ENCODE data around the gene ZNF438.

Gene ZNF438

GRCh38 chr10:31073996-31074721 lies 42.5 kb upstream of the ZNF438 start:
- H3K4me3 ChIP-seq (ENCODE audit: low read depth, low read length), result no peak overlapping the region
- no peak for TF ChIP-seq MYC (IDR thresholded peaks at IDR 0.05; ENCODE audit: low read depth, low read length)
- TF ChIP-seq CTCF (IDR thresholded peaks at IDR 0.05; ENCODE audit: low read depth, low read length), result no peak
- no peak for TF ChIP-seq MAX (IDR thresholded peaks at IDR 0.05; ENCODE audit: low read depth, low read length)
- no peak for TF ChIP-seq POLR2A (IDR thresholded peaks at IDR 0.05; ENCODE audit: extremely low read depth, insufficient read length)
- no peak for DNase-seq (ENCODE audit: low read depth)

GRCh38 chr10:31073211-31073610 lies 41.5 kb upstream of the ZNF438 start:
- H3K4me3 ChIP-seq (ENCODE audit: low read depth, low read length), result no peak overlapping the region
- TF ChIP-seq POLR2A (IDR thresholded peaks at IDR 0.05; ENCODE audit: extremely low read depth, insufficient read length) (no peak), MAX (IDR thresholded peaks at IDR 0.05; ENCODE audit: low read depth, low read length) (no peak), CTCF (IDR thresholded peaks at IDR 0.05; ENCODE audit: low read depth, low read length) (no peak), MYC (IDR thresholded peaks at IDR 0.05; ENCODE audit: low read depth, low read length) (no peak)
- DNase-seq (ENCODE audit: low read depth), result no peak

GRCh38 chr10:31072451-31072850 lies 40.8 kb upstream of the ZNF438 start:
- no peak for DNase-seq (ENCODE audit: low read depth)
- H3K4me3 ChIP-seq (ENCODE audit: low read depth, low read length), result no peak overlapping the region
- no peak for TF ChIP-seq POLR2A (IDR thresholded peaks at IDR 0.05; ENCODE audit: extremely low read depth, insufficient read length)
- no peak for TF ChIP-seq CTCF (IDR thresholded peaks at IDR 0.05; ENCODE audit: low read depth, low read length)
- TF ChIP-seq MYC (IDR thresholded peaks at IDR 0.05; ENCODE audit: low read depth, low read length), result no peak

- no peak overlapping the region for H3K4me3 ChIP-seq (ENCODE audit: low read depth, low read length)
- TF ChIP-seq POLR2A (IDR thresholded peaks at IDR 0.05; ENCODE audit: extremely low read depth, insufficient read length), result no peak
- TF ChIP-seq CTCF (IDR thresholded peaks at IDR 0.05; ENCODE audit: low read depth, low read length), result no peak
- no peak for TF ChIP-seq MAX (IDR thresholded peaks at IDR 0.05; ENCODE audit: low read depth, low read length)
- no peak for TF ChIP-seq MYC (IDR thresholded peaks at IDR 0.05; ENCODE audit: low read depth, low read length)
- DNase-seq (ENCODE audit: low read depth), result no peak
These were observed 39.8 kb upstream of the ZNF438 start for GRCh38 chr10:31071232-31072005.

GRCh38 chr10:31070691-31071090 lies 39.0 kb upstream of the ZNF438 start:
- no peak for TF ChIP-seq CTCF (IDR thresholded peaks at IDR 0.05; ENCODE audit: low read depth, low read length)
- TF ChIP-seq POLR2A (IDR thresholded peaks at IDR 0.05; ENCODE audit: extremely low read depth, insufficient read length), result no peak
- no peak for TF ChIP-seq MYC (IDR thresholded peaks at IDR 0.05; ENCODE audit: low read depth, low read length)
- TF ChIP-seq MAX (IDR thresholded peaks at IDR 0.05; ENCODE audit: low read depth, low read length), result no peak
- H3K4me3 ChIP-seq (ENCODE audit: low read depth, low read length), result no peak overlapping the region
- no peak for DNase-seq (ENCODE audit: low read depth)

Data from NB4 (cell line).